T-helper 2 cell treated with Interferon-gamma antibody and Interleukin-4, amounts not matched to agents 100 ng/mL and 5 ng/mL, for 36 hours (primary cell): ENCODE results near the gene IL34. TPM values are rescaled to one million over a fixed set of nuclear protein-coding genes. Genes with fewer than 3 reads are reported as not detected.

Source experiments
- intact Hi-C: fragments of 100-400 bp; cut with micrococcal nuclease; formaldehyde crosslinking; loops from one replicate; pipeline ENCODE4 v1.15.1; 2023
- total RNA-seq: library from RNA; stranded (reverse); gene quantifications from 2 replicates; pipeline ENCODE4 v1.2.3, GENCODE V29; 2022

The IL34 gene
- total RNA-seq, 1 donor from 2014 or later: not detected

DNA sequence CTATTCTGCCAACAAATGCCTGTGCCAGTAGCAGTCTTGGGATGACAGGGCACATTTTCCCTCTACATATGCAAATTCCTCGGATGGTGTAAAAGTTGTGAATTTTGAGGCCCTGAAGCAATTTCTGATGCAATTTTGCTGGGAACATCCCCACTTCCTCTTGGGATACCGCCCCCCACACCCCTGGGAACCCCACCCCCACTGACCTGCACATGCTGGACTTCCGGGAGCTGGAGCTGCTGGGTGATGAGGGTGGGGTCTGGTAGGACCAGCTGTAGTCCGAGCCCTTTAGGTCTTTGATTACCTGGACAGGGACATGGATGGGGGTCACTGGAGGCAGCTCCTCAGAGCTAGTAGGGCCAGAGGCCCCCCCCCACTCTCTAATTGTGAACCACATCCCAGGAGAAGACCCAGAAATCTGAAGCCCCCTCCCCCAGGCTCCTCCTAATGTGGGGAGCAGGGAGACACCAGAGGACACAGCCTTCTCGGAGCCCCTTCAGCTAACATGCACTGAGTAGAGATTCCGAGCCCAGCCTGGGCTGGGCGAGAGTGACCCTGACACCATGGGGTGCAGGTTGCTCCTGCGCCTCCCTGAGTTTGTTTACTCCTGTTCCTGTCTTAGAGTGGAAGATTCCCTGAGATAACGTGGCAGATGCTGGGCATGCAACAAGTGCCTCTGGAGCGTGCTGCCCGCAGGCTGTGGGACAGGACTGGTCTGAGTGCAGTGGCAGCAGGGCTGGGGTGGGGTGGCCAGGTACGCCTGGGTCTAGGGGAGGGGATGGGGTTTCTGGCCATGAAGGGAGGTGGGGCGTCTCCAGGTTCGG lies 30.5 kb downstream of the IL34 start:
- intact Hi-C loops: no loop called here

DNA sequence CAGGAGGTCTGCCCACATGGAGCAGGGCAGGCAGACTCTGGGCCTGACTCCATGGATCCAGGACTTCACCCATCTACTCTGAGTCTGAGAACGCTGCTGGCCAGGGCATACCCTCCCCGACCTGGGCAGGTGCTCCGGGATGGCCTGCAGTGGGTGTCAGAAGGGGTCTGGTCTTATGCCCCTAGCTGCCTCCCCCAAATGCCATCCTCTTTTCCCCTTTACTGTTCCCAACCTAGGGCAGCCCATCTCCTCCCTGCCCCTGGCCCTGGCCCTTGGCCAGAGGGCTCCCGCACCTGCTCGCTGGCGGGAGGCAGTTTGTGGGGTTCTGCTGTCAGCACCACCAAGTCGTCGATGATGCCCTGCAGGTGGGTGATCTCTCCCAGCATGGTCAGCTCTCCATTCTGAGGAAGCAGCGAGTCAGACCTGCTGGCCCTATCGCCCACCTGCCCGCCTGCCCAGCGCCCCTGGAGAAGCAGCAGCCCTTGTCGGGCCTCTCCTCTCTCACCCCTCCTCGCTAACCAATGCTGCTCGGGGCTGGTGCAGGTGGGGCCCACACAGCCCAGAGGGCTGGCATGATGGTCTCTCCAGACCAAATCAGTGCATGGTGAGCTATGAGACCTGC lies 31.3 kb downstream of the IL34 start:
- intact Hi-C loops: no loop called here

DNA sequence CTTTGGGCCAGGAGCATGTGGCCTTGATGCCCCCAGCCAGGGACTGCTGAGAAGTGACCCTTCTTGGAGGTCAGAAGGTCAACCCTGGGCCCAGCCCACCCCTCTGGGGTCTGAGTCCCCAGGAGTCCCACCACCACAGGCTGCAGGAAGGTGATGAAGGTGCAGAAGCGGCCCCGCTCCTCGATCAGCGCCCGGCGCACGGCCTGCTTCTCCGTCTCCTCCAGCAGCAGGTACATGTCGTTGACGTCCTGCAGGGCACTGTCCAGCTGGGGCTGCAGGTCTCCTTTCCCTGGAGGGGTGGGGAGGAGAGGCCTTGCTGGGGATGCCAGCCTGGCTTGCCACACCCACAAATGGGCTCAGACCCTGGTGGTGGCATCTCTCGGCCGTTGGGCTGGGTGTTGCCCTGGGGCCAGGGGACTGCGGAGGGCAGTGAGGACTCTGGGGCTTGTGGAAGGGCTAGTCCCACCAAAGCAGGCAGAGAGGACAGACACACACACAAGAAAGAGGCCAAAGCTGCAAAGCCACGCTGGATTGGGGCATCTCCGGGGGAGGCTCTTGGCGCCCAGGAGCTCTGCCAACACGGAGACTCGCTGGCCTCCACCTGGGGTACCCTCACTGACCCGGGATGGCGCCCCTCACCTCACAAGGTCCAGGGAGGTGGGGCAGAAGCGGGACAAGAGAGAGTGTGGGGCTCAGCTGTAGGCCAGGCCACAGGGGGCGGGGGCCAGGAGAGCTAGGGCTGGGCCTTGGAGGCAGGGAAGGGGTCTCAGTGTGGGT lies 31.9 kb downstream of the IL34 start:
- intact Hi-C loops: no loop called here

DNA sequence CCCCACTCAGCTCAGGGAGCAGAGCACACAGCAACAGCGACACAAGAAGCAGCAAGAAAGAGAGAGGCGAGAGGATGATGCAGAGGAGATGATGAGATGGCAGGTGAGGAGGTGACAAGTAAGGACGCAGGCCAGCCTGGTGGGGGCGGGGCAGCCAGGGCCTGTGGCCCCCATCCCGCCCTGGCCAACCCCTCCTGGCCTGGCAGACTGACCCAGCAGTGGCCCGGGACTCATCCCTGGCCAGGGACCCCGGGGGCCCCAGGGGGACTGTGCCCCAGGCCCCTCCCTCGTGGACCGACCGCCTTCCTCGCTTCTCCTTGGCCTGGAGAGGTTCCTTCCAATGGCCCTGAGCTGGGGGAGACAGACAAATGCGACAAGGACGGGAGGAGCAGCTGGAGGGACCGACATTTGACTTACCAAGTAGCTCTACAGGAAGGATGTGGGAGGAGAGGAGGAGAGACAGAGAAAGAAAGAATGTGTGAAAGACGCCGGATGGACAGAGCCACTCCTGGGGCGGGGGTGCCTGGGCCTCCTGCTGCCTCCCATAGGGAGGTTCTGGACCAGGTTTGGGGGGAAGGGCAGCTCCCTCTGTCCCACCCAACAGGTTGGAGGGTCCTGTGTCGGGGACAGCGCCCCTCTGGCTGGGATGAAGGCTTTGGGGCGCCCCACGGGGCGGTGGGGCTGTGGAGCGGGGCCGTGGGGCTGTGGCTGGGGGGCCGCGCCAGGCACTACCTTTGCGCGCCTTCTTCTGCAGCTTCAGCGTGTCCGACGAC lies 32.7 kb downstream of the IL34 start:
- intact Hi-C loops: no loop called here

DNA sequence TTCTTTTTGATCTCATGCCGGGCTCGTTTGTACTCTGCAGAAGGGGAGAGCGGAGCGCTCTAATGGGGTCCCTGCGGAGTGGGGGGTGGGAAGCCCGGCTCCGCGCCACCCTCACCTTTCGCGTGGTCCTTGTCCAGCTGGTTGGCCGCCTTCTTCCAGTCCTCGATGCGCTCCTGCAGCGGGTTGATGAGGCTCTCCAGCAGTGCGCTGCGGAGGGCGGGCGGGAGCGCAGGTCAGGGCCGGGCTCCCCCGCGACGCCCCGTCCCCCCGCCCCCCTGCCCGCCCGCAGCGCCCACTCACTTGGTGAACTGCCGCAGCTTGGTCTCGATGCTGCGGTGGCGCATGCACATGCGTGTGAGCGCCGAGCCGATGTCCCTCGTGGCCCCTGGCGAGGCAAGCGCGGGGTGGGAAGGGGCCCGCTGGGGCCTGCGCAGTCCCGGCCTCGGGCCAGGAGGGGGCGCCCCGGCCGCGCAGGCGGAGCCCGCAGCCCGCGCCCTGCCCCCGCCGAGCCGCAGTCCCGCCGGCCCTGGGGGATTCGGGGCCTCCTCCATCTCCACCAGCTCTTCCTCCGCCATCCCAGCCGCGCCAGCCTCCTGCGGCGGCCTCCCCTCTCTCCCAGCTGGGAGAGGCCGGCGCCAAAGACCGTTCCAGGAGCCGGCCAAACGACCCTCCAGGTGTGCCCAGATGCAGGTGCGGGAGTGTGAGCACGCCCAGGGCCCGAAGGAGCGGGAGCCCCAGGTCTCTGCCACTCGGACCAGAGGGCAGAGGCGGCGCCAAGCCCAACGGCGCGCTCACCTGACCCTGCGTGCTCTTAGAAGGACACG lies 33.5 kb downstream of the IL34 start:
- intact Hi-C loops: loop anchor here (1.0 kb wide), 1 partner anchor 91 kb away; no protein-coding TSS in a partner anchor

DNA sequence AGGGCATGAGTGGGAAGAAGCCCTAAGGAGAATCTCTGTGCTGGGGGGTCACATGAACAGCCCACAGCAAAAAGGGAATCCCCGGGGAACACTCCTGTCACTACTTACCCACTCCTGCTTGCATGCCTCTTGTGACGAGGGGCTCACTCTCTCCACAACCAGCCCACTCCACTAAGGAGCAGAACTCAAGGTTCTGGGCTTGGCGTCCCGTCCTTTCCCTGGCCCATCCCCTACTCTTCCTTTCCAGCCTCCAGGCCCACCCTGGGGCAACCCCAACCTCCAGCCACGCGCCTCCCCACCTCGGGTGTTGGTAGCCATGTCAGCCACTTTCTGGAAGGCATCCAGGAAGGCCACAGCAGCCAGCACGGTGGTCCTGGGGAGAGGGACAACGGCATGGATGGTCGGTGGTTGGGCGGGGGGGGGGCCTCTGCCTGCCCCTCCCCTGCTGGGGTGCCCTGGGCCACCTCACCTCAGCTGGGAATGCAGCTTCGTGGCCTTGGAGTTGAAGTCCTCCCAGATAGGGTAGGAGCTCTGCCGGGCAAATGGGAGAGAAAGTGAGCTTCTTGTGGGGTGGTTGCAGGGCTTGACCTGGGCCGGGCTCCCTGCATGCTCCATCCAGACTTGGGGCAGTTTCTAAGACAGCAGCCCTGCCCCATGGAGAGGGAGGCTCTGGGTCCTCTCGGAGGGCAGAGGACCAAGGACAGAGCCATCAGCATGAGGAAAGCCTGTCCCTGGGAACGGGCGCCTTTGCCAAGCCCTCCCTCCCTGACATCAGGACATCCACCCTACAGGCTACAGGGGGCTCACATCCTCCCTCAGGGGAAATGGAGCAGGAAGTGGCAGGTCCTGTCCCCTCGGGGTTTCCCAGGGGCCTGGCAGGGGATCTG lies 34.4 kb downstream of the IL34 start:
- intact Hi-C loops: loop anchor here (1.0 kb wide), 1 partner anchor 91 kb away; no protein-coding TSS in a partner anchor

DNA sequence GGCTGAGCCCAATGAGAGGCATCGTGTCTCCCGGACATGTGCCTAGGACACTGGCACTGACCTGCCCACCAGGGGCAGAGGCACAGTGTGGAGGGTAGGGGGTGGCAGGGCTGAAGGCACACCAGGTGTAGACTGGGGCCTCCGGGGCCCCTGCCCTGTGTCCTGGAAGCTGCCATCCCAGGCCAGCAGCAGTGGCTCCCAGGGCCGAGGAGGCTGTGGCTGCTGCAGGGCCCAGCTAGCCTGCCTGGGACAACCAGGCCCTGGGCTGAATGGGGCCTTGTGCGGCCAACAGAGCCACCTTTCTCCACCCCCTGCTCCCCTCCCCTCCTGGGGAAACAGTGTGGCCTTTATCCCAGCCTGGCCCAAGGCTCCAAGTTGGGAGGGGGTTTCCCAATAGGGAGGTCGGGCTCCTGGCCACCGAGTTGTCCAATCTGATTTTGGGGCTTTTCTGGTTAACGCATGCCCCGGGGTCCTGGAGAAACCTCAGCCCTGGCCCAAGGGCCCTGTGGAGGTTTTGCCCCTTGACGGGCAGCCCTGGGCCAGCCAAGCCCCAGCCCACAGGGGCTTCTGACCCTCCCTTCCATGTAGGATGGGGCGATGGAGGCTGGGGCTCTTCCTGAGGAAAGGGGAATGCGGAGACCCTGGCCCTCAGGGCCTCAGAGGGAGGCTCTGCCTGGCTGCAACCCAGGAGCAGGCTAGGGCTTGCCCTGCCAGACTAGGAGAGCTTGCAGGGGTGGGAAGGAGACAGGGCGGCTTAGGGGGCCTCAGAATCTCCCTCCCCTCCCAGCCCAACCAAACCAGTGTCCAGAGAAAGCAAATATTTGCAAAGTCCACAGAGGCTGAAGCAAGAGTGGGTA lies 35.3 kb downstream of the IL34 start:
- intact Hi-C loops: no loop called here

DNA sequence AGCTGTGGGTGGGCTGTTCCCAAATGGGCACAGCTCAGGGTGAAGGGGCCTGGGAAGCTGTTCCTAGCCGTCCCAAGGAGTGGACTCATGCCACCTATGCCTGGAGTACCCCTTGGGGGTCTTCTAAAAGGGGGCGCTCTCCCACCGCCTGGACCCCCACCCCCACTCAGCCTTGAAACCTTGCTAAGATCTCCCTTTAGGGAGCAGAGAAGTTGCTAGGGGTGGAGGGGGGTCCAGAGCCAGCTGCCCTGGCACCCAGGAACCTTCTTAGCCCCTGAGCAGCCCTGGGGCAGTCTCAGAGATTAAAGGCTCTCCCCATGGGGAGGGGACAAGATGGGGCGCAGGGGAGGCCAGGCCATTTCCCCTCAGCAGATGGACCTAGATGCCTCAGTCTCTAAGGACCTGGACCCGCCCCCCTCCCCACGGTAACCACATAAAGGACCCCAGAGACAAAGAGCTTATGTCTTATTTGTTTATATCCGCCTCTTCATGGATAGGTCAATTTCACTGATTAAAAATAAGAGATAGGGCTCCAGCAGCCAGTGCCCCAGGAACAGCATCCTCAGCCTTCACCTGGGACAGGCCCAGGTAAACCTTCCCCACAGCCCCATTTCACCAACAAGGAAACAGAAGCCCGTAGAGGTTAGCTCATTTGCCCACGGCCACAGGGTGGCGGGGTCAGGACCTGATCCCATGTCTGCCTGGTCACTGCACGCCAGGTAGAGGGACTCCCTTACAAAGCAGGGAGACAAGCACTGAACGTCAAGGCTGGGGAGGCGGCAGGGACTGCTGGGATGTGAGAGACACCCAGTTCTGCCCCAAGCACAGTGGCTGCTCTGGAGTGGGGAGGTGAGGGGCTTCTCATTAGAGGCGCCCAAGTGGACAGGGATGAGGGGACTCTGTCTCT lies 36.1 kb downstream of the IL34 start:
- intact Hi-C loops: no loop called here

DNA sequence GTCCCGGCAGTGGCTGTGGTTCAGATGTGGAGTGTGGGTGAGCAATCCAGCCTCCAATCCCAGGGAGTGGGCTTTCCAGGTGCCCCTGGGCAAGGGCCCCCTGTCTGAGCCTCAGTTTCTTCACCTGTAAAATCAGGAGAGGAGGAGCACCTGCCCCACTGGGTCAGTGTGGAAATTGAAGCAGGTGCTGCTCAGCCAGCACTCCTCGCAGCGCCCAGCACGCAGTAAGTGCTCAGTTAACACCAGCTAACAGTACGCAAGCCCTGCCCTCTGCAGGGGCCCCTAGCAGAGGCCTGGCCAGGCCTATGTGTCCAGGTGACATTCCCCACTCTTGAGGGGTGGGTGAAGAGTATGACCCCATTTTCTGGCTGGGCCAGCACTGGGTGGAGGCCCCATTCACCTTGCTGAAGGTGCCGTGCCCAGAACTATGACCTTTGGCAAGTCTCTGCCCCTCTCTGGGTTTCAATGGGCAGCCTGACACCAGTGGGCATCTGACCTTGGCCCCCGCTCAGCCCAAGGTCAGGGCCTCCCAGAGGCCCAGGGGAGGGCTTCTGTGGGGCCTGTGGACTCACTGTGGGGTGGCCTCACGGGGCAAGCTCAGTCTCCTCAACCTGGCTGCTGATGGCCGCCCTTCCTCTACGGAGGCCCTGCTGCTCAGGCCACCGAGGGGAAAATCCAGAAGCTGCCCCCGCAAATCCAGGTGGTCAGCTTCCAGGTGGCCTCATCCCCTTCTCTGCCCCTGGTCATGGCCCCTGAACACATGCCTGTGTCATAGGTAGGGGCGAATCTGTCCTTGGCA lies 37.0 kb downstream of the IL34 start:
- intact Hi-C loops: no loop called here

DNA sequence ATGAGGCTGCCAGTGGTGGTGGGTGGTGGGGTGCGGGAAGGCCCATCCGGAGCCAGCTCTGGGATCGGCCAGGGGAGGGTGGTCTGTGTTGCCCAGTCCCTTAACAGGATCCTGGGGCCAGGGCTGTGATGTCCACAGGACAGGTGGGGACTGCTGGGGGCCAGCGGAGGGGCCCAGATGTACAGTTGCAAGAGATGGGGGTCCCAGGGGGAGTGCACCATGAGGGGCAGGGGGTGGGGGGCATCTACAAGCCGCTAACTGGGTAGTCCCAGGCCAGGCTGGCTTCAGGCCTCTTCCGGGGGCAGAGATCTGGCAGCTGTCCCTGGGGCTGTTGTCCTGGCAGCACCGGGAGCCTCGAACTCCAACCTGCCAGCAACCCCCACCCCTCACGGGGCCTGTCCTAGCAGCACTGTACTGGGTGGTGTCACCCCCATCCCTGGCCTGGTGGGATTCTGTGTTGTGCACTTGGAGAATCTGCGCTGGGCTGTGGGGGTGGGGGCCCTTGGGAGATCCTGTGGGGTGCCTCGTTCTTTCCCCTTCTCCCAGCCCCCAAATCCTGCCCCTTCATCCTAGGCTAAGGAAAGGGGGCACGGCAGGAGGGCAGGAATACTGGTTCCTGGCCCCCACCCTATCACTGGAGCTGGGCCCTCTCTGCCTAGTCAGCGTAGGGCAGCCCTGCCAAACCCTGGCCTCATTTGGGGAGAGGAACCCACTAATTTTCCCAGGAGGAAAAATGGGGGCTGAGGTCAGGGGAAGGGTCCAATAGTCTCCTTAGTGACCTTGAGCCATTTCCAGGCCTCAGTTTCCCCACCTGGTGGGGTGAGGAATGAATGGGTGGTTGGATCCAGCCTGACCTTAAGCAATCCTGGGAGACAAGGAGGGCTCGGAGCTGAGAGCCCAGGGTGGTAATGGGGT lies 38.0 kb downstream of the IL34 start:
- intact Hi-C loops: loop anchor here (1.0 kb wide), 1 partner anchor 53 kb away; no protein-coding TSS in a partner anchor

DNA sequence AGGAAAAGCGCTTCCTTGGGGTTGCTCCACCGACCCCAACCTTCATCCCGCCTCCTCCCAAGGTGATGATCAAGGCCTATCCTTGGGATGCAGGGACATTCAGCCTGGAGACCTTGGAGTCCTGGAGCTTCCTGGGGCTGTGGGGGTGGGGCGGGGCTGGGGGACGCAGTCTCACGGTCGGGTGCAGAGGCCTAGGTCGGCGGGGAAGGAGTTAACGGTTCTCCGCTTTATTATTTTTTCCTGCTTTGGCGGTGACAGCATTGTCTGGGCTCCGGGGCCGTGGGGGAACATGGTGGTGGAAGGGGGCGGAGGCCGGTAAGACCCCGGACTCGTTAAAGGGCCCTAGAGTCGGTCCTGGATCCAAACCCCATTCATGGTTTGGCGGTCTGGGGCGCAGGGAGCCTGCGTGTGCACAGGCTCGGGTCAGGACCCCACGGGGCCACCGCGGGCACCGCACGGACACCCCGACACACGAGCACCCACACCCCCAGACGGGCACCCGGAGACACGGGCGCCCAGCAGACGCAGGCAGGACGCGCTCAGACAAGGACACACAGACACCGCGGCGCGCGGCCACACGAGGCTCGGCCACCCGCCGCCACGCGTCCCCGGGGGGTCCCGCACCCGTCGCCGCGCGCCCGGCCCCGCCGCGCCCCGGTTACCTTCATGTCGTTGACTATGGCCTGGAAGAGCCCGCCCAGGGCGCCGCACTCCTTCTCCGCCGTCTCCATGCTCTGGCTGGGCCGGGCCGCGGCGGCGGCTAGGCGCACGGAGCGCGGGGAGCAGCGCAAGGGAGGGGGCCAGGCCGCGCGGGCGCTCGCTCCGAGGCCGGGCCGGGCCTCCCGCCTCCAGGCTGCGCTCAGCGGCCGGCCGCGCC lies 38.9 kb downstream of the IL34 start:
- intact Hi-C loops: loop anchor here (1.0 kb wide), 1 partner anchor 52 kb away; no protein-coding TSS in a partner anchor

DNA sequence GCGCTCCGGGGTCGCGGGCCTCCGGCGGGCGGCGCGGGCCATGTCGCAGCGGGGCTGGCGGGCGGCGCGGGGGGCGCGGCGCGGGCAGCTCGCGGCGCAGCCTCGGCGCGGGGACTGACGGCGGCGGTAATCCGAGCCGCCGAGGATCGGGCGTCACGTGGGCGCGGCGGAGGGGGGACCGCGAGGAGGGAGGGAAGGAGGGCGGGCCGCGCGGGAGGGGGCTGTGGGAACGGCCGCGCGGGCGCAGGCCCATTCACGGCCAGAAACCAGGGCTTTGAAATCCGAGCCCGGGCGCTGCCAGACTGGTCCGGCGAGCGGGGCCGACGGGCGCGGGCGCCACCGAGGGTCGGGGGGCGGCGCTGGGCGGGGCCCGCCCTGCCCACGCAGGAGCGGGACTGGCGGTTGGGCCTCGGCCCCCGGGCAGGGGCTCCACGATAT lies 39.6 kb downstream of the IL34 start, which contains the start of gene MTSS2:
Gene MTSS2, minus strand, starts transcription at position 116 of the 438 bp plus-strand sequence. CDS start 262 bp downstream, outside the sequence.
- intact Hi-C loops: loop anchor here (1.0 kb wide), 1 partner anchor 51 kb away; no protein-coding TSS in a partner anchor

DNA sequence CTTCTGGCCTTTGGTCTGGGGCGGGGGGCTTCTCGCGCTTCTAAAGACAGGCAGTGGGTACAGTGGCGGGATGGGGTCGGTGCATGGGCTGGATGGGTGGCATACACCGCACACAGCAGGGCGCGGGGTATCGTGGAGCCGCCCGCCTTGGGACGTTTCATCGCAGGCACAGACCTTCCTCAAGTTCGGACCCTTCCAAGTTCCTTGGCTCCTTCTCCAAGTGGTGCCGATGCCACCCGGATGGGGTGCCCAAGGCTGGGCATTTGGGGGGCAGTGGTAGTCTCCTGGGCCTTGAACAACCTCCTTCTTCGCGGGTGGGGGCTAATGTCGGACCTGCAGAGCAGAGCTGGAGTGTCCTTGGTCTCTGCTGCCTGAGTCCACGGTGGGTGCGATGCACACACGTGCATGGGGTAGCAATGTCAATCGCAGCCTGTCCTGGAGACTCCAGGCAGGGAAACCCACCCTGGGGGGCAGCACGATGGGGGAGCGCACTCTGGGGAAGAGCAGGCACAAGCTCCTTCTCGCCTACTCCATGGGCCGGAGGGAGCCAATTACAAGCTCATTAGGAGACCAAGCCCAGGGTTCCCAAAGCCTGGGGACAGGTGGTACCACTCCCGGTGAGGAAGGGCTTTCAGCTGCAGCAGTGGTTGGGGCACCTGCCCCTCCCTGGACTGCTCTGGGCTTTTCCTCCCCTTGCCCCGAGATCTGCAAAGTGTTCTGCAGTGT lies 40.2 kb downstream of the IL34 start:
- intact Hi-C loops: no loop called here
